HG03064 (cell line): Measurements from ENCODE around the gene INCA1.

ENCODE experiments used
- ATAC-seq: cut with Tn5 transposase; IDR thresholded peaks from one replicate; pipeline ENCODE4 v1.9.1; 2021; ENCODE audit warnings: low read depth; ENCODE audit not compliant: unreplicated experiment

INCA1 gene

DNA sequence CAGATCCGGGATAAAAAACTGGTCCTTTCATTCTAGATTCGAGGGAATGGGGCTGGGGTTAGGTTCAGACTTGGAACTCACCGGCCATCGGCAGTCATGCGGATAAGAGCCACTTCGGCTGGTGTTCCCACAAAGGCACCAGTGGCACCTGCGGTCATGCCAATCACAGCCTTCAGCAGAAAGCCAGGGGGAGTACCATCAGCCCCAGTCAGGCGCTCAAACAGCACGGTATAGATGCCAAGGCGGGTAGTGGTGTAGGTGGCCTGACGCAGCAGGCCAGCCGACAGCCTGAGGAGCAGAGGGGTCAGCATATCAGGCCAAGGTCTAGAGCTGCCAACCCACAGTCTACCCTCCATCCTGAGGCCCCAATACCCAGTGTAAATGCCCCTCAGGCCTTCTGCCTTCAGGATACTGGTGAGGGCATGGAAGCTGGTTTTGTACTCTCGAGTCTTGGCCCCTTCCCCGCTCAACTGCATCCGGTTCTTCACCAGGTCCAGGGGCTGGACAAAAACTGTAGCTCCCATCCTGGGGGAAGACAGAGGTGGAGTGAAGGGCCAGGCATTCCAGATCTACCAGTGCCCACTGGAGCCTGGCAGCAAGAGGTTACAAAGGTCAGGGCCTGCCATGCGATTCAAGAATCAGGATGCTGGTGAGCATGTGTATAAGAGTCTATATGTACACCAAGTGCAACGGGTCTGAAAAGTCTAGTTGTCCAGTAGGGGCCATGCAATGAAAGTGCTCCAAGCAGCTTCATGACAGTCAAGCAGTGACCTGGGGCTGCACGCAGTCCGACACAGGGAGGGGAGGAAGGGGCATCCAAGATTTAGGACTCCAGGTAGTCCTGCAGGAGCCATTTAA lies 58.4 kb downstream of the INCA1 start:
- no peak for ATAC-seq
